ENCODE data around the gene TUFT1.

The TUFT1 gene

DNA sequence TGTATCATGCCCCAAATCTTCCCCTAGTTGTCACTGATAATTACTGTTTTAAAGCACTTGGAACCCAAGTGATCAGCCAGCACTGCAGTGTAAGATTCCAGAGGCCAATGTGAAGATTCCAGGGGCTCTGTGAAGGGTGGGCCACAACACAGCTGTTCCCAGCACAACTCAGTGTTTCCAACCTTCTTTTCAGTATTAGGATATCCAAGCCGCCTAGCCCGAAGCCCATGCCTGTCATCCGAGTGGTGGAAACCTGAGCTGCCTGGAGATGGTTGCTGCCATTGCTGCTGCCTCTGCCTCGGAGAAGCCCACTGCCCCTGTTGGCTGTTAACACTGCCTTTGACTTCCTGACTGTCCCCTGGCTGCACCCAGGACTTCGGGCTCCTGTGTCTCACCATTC, 41.3 kb downstream of the TUFT1 start (continued):
- TF ChIP-seq, protein P1, sequence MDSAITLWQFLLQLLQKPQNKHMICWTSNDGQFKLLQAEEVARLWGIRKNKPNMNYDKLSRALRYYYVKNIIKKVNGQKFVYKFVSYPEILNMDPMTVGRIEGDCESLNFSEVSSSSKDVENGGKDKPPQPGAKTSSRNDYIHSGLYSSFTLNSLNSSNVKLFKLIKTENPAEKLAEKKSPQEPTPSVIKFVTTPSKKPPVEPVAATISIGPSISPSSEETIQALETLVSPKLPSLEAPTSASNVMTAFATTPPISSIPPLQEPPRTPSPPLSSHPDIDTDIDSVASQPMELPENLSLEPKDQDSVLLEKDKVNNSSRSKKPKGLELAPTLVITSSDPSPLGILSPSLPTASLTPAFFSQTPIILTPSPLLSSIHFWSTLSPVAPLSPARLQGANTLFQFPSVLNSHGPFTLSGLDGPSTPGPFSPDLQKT (IDR thresholded peaks at IDR 0.05; ENCODE audit: borderline replicate concordance, low read depth, low read length), result no peak
- TF ChIP-seq ZSCAN23 (tag by site-specific recombination; IDR thresholded peaks at IDR 0.05) (no peak), SCRT2 (tag by site-specific recombination; IDR thresholded peaks at IDR 0.05) (no peak), ZNF2 (tag by site-specific recombination; IDR thresholded peaks at IDR 0.05) (no peak), ZSCAN16 (tag by site-specific recombination; IDR thresholded peaks at IDR 0.05) (no peak), KLF16 (tag by site-specific recombination; IDR thresholded peaks at IDR 0.05) (no peak), ZNF514 (tag by site-specific recombination; IDR thresholded peaks at IDR 0.05) (no peak), ZNF560 (tag by site-specific recombination; IDR thresholded peaks at IDR 0.05; ENCODE audit: borderline replicate concordance) (no peak), ZBTB20 (tag by site-specific recombination; IDR thresholded peaks at IDR 0.05) (no peak), ZNF571 (tag by site-specific recombination; IDR thresholded peaks at IDR 0.05) (no peak)
- TF ChIP-seq, protein P2, sequence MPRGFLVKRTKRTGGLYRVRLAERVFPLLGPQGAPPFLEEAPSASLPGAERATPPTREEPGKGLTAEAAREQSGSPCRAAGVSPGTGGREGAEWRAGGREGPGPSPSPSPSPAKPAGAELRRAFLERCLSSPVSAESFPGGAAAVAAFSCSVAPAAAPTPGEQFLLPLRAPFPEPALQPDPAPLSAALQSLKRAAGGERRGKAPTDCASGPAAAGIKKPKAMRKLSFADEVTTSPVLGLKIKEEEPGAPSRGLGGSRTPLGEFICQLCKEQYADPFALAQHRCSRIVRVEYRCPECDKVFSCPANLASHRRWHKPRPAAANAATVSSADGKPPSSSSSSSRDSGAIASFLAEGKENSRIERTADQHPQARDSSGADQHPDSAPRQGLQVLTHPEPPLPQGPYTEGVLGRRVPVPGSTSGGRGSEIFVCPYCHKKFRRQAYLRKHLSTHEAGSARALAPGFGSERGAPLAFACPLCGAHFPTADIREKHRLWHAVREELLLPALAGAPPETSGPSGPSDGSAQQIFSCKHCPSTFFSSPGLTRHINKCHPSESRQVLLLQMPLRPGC (tag by site-specific recombination; IDR thresholded peaks at IDR 0.05), result no peak

DNA sequence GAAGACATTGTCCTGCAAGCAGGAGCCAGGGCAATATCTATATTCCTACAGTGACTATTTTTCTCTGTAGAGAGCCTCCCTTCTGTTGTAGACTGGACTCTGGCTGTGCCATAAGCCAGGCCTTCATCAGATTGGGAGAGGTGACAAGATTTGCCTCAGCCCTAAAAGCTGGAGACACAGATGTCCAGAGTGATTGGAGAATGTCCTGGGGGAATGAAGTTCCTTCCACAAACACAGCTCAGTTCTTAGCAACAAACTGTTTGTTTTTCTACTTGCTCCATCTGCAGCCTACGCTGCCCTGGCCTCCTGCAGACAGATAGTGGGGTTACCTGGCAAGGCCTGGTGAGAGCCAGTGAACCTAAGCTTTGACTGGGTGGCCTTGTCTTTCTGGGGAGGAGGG, 41.8 kb downstream of the TUFT1 start:
- Histone ChIP-seq H3K9me3 (ENCODE audit: control insufficient read depth, insufficient read depth, low read depth, low read length) (no peaks in the 10 kb centered on the region), H3K27ac (ENCODE audit: extremely low read depth, low read depth, low read length) (no peak overlapping the region), H3K4me3 (ENCODE audit: low read depth, low read length) (no peak overlapping the region), H3K36me3 (ENCODE audit: control insufficient read depth in 2 of 2, insufficient read depth in 1 of 2, low read length in 2 of 2) (peaks cover 5 to 61% of the 10 kb centered on the region in 2 experiments; a peak in 2 of 3 replicates), H3K4me1 (ENCODE audit: control insufficient read depth, insufficient read depth, low read length) (no peaks in the 10 kb centered on the region)
- POLR2A ChIA-PET, result interaction anchor here (1.1 kb wide), 1 partner anchor 41 kb away, joined by 7 read pairs; the partner anchor contains the start of gene TUFT1
- CTCF ChIA-PET, result interaction anchor here (0.8 kb wide), 1 partner anchor 12 kb away, joined by 5 read pairs; no protein-coding TSS in a partner anchor
- TF ChIP-seq ZNF792 (tag by site-specific recombination; IDR thresholded peaks at IDR 0.05), result no peak
- TF ChIP-seq, protein P3, sequence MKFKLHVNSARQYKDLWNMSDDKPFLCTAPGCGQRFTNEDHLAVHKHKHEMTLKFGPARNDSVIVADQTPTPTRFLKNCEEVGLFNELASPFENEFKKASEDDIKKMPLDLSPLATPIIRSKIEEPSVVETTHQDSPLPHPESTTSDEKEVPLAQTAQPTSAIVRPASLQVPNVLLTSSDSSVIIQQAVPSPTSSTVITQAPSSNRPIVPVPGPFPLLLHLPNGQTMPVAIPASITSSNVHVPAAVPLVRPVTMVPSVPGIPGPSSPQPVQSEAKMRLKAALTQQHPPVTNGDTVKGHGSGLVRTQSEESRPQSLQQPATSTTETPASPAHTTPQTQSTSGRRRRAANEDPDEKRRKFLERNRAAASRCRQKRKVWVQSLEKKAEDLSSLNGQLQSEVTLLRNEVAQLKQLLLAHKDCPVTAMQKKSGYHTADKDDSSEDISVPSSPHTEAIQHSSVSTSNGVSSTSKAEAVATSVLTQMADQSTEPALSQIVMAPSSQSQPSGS (tag by site-specific recombination; IDR thresholded peaks at IDR 0.05; ENCODE audit: low read depth), result no peak
- TF ChIP-seq, protein P4, sequence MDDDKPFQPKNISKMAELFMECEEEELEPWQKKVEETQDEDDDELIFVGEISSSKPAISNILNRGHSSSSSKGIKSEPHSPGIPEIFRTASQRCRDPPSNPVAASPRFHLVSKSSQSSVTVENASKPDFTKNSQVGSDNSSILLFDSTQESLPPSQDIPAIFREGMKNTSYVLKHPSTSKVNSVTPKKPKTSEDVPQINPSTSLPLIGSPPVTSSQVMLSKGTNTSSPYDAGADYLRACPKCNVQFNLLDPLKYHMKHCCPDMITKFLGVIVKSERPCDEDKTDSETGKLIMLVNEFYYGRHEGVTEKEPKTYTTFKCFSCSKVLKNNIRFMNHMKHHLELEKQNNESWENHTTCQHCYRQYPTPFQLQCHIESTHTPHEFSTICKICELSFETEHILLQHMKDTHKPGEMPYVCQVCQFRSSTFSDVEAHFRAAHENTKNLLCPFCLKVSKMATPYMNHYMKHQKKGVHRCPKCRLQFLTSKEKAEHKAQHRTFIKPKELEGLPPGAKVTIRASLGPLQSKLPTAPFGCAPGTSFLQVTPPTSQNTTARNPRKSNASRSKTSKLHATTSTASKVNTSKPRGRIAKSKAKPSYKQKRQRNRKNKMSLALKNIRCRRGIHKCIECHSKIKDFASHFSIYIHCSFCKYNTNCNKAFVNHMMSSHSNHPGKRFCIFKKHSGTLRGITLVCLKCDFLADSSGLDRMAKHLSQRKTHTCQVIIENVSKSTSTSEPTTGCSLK (tag by site-specific recombination; IDR thresholded peaks at IDR 0.05), result no peak
- TF ChIP-seq, protein P5, sequence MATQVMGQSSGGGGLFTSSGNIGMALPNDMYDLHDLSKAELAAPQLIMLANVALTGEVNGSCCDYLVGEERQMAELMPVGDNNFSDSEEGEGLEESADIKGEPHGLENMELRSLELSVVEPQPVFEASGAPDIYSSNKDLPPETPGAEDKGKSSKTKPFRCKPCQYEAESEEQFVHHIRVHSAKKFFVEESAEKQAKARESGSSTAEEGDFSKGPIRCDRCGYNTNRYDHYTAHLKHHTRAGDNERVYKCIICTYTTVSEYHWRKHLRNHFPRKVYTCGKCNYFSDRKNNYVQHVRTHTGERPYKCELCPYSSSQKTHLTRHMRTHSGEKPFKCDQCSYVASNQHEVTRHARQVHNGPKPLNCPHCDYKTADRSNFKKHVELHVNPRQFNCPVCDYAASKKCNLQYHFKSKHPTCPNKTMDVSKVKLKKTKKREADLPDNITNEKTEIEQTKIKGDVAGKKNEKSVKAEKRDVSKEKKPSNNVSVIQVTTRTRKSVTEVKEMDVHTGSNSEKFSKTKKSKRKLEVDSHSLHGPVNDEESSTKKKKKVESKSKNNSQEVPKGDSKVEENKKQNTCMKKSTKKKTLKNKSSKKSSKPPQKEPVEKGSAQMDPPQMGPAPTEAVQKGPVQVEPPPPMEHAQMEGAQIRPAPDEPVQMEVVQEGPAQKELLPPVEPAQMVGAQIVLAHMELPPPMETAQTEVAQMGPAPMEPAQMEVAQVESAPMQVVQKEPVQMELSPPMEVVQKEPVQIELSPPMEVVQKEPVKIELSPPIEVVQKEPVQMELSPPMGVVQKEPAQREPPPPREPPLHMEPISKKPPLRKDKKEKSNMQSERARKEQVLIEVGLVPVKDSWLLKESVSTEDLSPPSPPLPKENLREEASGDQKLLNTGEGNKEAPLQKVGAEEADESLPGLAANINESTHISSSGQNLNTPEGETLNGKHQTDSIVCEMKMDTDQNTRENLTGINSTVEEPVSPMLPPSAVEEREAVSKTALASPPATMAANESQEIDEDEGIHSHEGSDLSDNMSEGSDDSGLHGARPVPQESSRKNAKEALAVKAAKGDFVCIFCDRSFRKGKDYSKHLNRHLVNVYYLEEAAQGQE (tag by site-specific recombination; IDR thresholded peaks at IDR 0.05), result no peak
- no peak for TF ChIP-seq KLF16 (tag by site-specific recombination; IDR thresholded peaks at IDR 0.05)
- no peak for TF ChIP-seq ZFP69B (tag by site-specific recombination; IDR thresholded peaks at IDR 0.05)
- no peak for TF ChIP-seq ZNF416 (tag by site-specific recombination; IDR thresholded peaks at IDR 0.05)
- TF ChIP-seq ZNF433 (tag by site-specific recombination; IDR thresholded peaks at IDR 0.05; ENCODE audit: low read depth), result no peak
- no peak for TF ChIP-seq ZNF768 (tag by site-specific recombination; IDR thresholded peaks at IDR 0.05)
- TF ChIP-seq SP7 (tag by site-specific recombination; IDR thresholded peaks at IDR 0.05), result no peak
- no peak for TF ChIP-seq EGR2 (tag by site-specific recombination; IDR thresholded peaks at IDR 0.05; ENCODE audit: low read depth)
- no peak for TF ChIP-seq ZNF776 (tag by site-specific recombination; IDR thresholded peaks at IDR 0.05; ENCODE audit: borderline replicate concordance)
- no peak for TF ChIP-seq ZNF423 (tag by site-specific recombination; IDR thresholded peaks at IDR 0.05)
- no peak for TF ChIP-seq ZNF350 (tag by site-specific recombination; IDR thresholded peaks at IDR 0.05)
- no peak for TF ChIP-seq ZNF24 (tag by site-specific recombination; IDR thresholded peaks at IDR 0.05)
- no peak for TF ChIP-seq ZNF140 (tag by site-specific recombination; IDR thresholded peaks at IDR 0.05)
